HepG2 (cell line): ENCODE data around the gene TSPAN18. TPM values are rescaled to one million over a fixed set of nuclear protein-coding genes. Genes with fewer than 3 reads are reported as not detected.

ENCODE experiments used
- ATAC-seq: fragments of 200-7000 bp; cut with Tn5 transposase; 3 replicates; pipeline ENCODE4 v1.9.1; 2020; ENCODE audit warnings: mild to moderate bottlenecking, moderate library complexity
- BruUV-seq: library from RNA; stranded (reverse); fragments of 400-500 nt; replicated peaks from 2 replicates; lab custom pipeline; 2021; lab: Mats Ljungman, UMichigan
- CTCF ChIA-PET: fragments of 300-600 bp; formaldehyde crosslinking; extraction: SDS; loops from one replicate; lab custom pipeline; 2021; ENCODE audit warnings: low total read pairs, inconsistent platforms, low intra/inter-chr PET ratio; lab: Yijun Ruan, JAX
- POLR2A ChIA-PET: fragments of 350-600 bp; sonication (Branson Sonifier 250); formaldehyde crosslinking; loops from one replicate; lab custom pipeline; 2020; ENCODE audit warnings: antibody characterized with exemption, inconsistent platforms; lab: Yijun Ruan, JAX
- DNase-seq: peaks from one replicate; pipeline ENCODE4 v3.0.0-alpha.2; 2015; ENCODE audit warnings: low spot score
- FAIRE-seq: peaks from 3 replicates; lab custom pipeline; 2011; peaks lifted over from hg19 to GRCh38; lab: Jason Lieb, UNC
- H2AFZ ChIP-seq: one replicate; pipeline ENCODE4 v1.6.1; 2011; ENCODE audit warnings: low read length, inconsistent platforms
- H3K27ac ChIP-seq: fragments of 300-600 bp; 3 replicates; pipeline ENCODE4 v1.8.0; 2011; ENCODE audit warnings: mixed run types, mild to moderate bottlenecking, mixed read lengths, low read length, inconsistent platforms; ENCODE audit not compliant: insufficient read depth; ENCODE audit errors: extremely low read length
- H3K27me3 ChIP-seq, 2 experiments: fragments of 200-600 bp in 1 of 2; 2 replicates in 1 of 2; 3 replicates in 1 of 2; pipeline versions ENCODE4 v1.6.0 to v1.8.0; 2011; ENCODE audit warnings: low read length in 2 of 2, mild to moderate bottlenecking in 2 of 2, moderate library complexity in 2 of 2, inconsistent platforms in 1 of 2; ENCODE audit not compliant: insufficient read depth in 2 of 2, control insufficient read depth in 1 of 2
- H3K36me3 ChIP-seq, 2 experiments: fragments of 200-600 bp in 1 of 2; replicated peaks in 1 of 2; 2 replicates in 1 of 2; 3 replicates in 1 of 2; pipeline versions ENCODE4 v1.5.1 to v1.8.0; 2011; ENCODE audit warnings: low read length in 2 of 2, inconsistent platforms in 1 of 2; ENCODE audit not compliant: insufficient read depth in 2 of 2, control insufficient read depth in 1 of 2
- H3K4me1 ChIP-seq: 2 replicates; pipeline ENCODE4 v1.5.1; 2012; ENCODE audit warnings: low read length, inconsistent platforms; ENCODE audit not compliant: insufficient read depth
- H3K4me2 ChIP-seq: 2 replicates; pipeline ENCODE4 v1.6.0; 2011; ENCODE audit warnings: low read depth, low read length, inconsistent platforms
- H3K4me3 ChIP-seq, 3 experiments: fragments of 200-600 bp in 1 of 3; sonication (generic), shearing (Covaris generic) in 1 of 3; replicated peaks in 1 of 3; 2 replicates each; pipeline ENCODE4 v1.5.1; 2011 to 2016; ENCODE audit warnings: low read length in 3 of 3, inconsistent platforms in 2 of 3, low read depth in 2 of 3, mild to moderate bottlenecking in 2 of 3, control low read depth in 1 of 3, mixed read lengths in 1 of 3; ENCODE audit not compliant: insufficient read depth in 1 of 3
- H3K79me2 ChIP-seq: one replicate; pipeline ENCODE4 v1.6.1; 2011; ENCODE audit warnings: low read length, inconsistent platforms; ENCODE audit not compliant: insufficient read depth
- H3K9ac ChIP-seq: 2 replicates; pipeline ENCODE4 v1.6.0; 2011; ENCODE audit warnings: mild to moderate bottlenecking, low read depth, low read length, inconsistent platforms; ENCODE audit not compliant: insufficient read depth
- H3K9me3 ChIP-seq: 2 replicates; pipeline ENCODE4 v1.5.1; 2012; ENCODE audit warnings: mild to moderate bottlenecking, low read length
- H4K20me1 ChIP-seq: 2 replicates; pipeline ENCODE4 v1.6.0; 2011; ENCODE audit warnings: inconsistent platforms, mild to moderate bottlenecking, low read length, moderate library complexity; ENCODE audit not compliant: insufficient read depth
- ARHGAP35 ChIP-seq: sonication (generic); formaldehyde crosslinking; IDR thresholded peaks from 2 replicates; pipeline ENCODE4 v1.9.0; 2022; ENCODE audit warnings: mild to moderate bottlenecking, inconsistent platforms, moderate library complexity, missing genetic modification reagents, borderline replicate concordance
- KDM1A ChIP-seq: IDR thresholded peaks from 2 replicates; pipeline ENCODE4 v1.6.1; 2016; ENCODE audit warnings: missing compliant biosample characterization
- MAFF ChIP-seq: IDR thresholded peaks from 2 replicates; pipeline ENCODE4 v1.6.1; 2011; ENCODE audit warnings: low read depth, low read length, improper control_type of control experiment
- MAFK ChIP-seq, 2 experiments: IDR thresholded peaks in 1 of 2; conservative IDR thresholded peaks in 1 of 2; 2 replicates each; pipeline ENCODE4 v1.6.1; 2011; ENCODE audit warnings: improper control_type of control experiment in 2 of 2, low read length in 2 of 2
- PRPF4 ChIP-seq: fragments of 200-400 bp; formaldehyde crosslinking; IDR thresholded peaks from 2 replicates; pipeline ENCODE4 v1.6.1; 2016; ENCODE audit warnings: low read length, low read depth; ENCODE audit not compliant: poor library complexity, severe bottlenecking
- ZNF354B ChIP-seq: sonication (generic); formaldehyde crosslinking; IDR thresholded peaks from 2 replicates; pipeline ENCODE4 v1.8.0; 2022; ENCODE audit warnings: mild to moderate bottlenecking, missing genetic modification reagents
- WGBS: methylation state at CpG from one replicate; pipeline ENCODE4 v1.1.6; 2017; ENCODE audit warnings: low lambda C conversion rate; 5-methylcytosine and 5-hydroxymethylcytosine counted together
- in situ Hi-C: cut with HindIII; loops from 2 replicates; pipeline ENCODE4 v1.10.0; 2017; ENCODE audit warnings: low pct_unique_long_range_greater_than_20kb; ENCODE audit not compliant: extremely low pct_ligation_motif_present
- intact Hi-C: fragments of 100-400 bp; cut with micrococcal nuclease; formaldehyde crosslinking; loops from one replicate; pipeline ENCODE4 v1.10.0; 2022; ENCODE audit not compliant: unreplicated experiment
- polyA plus RNA-seq, 8 experiments: library from polyadenylated mRNA; depleted of rRNA in 3 of 8; stranded (reverse) in 7 of 8; unstranded in 1 of 8; fragments of >200 nt; fragmentation: Illumina TruSeq in 4 of 8; extraction: Trizol in 4 of 8; gene quantifications; 2 replicates each; pipeline versions ENCODE4 v1.2.1 to v1.2.3, GENCODE V29; 2011 to 2016; ENCODE audit warnings: low read depth in 4 of 8, missing spikeins in 1 of 8, mixed read lengths in 1 of 8; ENCODE audit not compliant: insufficient read depth in 1 of 8
- total RNA-seq, 5 experiments: library from RNA; depleted of rRNA; stranded (reverse); fragments of >200 nt; fragmentation: Illumina TruSeq; extraction: Trizol; gene quantifications; 2 replicates each; pipeline ENCODE4 v1.2.3, GENCODE V29; 2016; ENCODE audit warnings: low read depth in 1 of 5

The TSPAN18 gene
- total and polyA plus RNA-seq, 2 of the 13 experiments (the other 11 are each of a cell fraction or from before 2014, with no cell fraction given): not detected

GRCh38 chr11:44734843-44735381 is 8.2 kb downstream of the TSPAN18 start:
- H3K79me2 ChIP-seq: no peaks in the 10 kb centered on the region
- H4K20me1 ChIP-seq: 0 out of 2 replicates have a peak, but pooled peaks cover 2% of the 10 kb centered on the region
- ATAC-seq: no peak; the same call in 2 of the 3 replicates
- no peaks in the 10 kb centered on the region for H3K9me3 ChIP-seq
- no peak overlapping the region for H3K4me2 ChIP-seq
- H3K4me3 ChIP-seq: no peak overlapping the region
- no peaks in the 10 kb centered on the region for H3K4me1 ChIP-seq
- no peak overlapping the region for H2AFZ ChIP-seq
- no TSS peak for BruUV-seq
- no peak overlapping the region for H3K9ac ChIP-seq
- no peaks in the 10 kb centered on the region for H3K36me3 ChIP-seq
- H3K27me3 ChIP-seq: peaks cover 1 to 16% of the 10 kb centered on the region in 2 experiments; a peak in 4 of 5 replicates
- POLR2A ChIA-PET: no interaction called here
- CTCF ChIA-PET: no interaction called here
- intact Hi-C loops: no loop called here
- TF ChIP-seq MAFF (peak; percentile 65; the same call in 1 of the 2 replicates), ZNF354B (CRISPR knock-in tag) (no peak), MAFK (conservative IDR thresholded peaks at IDR 0.05 in 1 of 2, IDR thresholded peaks at IDR 0.05 in 1 of 2; ENCODE audit: low read length in 2 of 2) (peak; percentile 52 to 83)
- TF ChIP-seq, all 625 proteins: peak for 2
- FAIRE-seq (no peak), DNase-seq (no peak)
- in situ Hi-C loops: no loop called here
- H3K27ac ChIP-seq: no peak overlapping the region
- 59% methylated on average over 5 of the region's 7 CpGs for WGBS

GRCh38 chr11:44736791-44737190 is 10.0 kb downstream of the TSPAN18 start:
- H3K4me2 ChIP-seq: no peak overlapping the region
- FAIRE-seq (no peak), DNase-seq (no peak), ATAC-seq (no peak)
- H3K9me3 ChIP-seq: no peaks in the 10 kb centered on the region
- no peak overlapping the region for H2AFZ ChIP-seq
- H4K20me1 ChIP-seq: 0 out of 2 replicates have a peak, but pooled peaks cover 2% of the 10 kb centered on the region
- WGBS: 19% methylated on average over 2 of the region's 2 CpGs
- CTCF ChIA-PET: no interaction called here
- no peak overlapping the region for H3K27ac ChIP-seq
- no peaks in the 10 kb centered on the region for H3K36me3 ChIP-seq
- intact Hi-C loops (no loop called here), in situ Hi-C loops (no loop called here)
- peaks cover 3 to 17% of the 10 kb centered on the region in 2 experiments for H3K27me3 ChIP-seq
- no peak overlapping the region for H3K4me3 ChIP-seq
- no TSS peak for BruUV-seq
- POLR2A ChIA-PET: no interaction called here
- no peaks in the 10 kb centered on the region for H3K4me1 ChIP-seq
- no peak overlapping the region for H3K9ac ChIP-seq
- H3K79me2 ChIP-seq: no peaks in the 10 kb centered on the region
- TF ChIP-seq PRPF4: no peak
- TF ChIP-seq ARHGAP35 (CRISPR knock-in tag): no peak
- TF ChIP-seq KDM1A (CRISPR knock-in tag): no peak
